Natural killer cell (primary cell): Measurements from ENCODE around the gene EPOP. TPM values are rescaled to one million over a fixed set of nuclear protein-coding genes. Genes with fewer than 3 reads are reported as not detected.

Source experiments
- ATAC-seq, 3 donors: fragments of 150-1000 bp in 2 of 3; fragments of 200-7000 bp in 1 of 3; cut with Tn5 transposase; 1 replicate in 1 of 3; 2 replicates in 2 of 3; pipeline ENCODE4 v1.10.0; 2021; ENCODE audit warnings: mild to moderate bottlenecking in 2 of 3, moderate library complexity in 2 of 3
- DNase-seq, 2 donors: peaks; one replicate each; pipeline versions ENCODE4 v3.0.0 to v3.0.0-alpha.2; 2013 to 2021; ENCODE audit warnings: mixed read lengths in 1 of 2
- H3K27ac ChIP-seq: one replicate; pipeline ENCODE4 v1.5.1; 2013; ENCODE audit warnings: mild to moderate bottlenecking, low read length
- H3K27me3 ChIP-seq: one replicate; pipeline ENCODE4 v1.6.1; 2013; ENCODE audit warnings: low read length; ENCODE audit not compliant: control insufficient read depth, insufficient read depth
- H3K36me3 ChIP-seq: one replicate; pipeline ENCODE4 v1.6.1; 2013; ENCODE audit warnings: low read length; ENCODE audit not compliant: control insufficient read depth, insufficient read depth
- H3K4me1 ChIP-seq: one replicate; pipeline ENCODE4 v1.6.1; 2013; ENCODE audit warnings: low read length; ENCODE audit not compliant: control insufficient read depth, insufficient read depth
- H3K4me3 ChIP-seq: one replicate; pipeline ENCODE4 v1.5.1; 2013; ENCODE audit warnings: low read length
- H3K9me3 ChIP-seq: one replicate; pipeline ENCODE4 v1.6.1; 2013; ENCODE audit warnings: low read length; ENCODE audit not compliant: control insufficient read depth, insufficient read depth
- H3K27ac Mint-ChIP-seq, 2 donors: one replicate each; pipeline ENCODE4 v1.8.0; 2022; ENCODE audit warnings: mild to moderate bottlenecking in 2 of 2, mixed read lengths in 2 of 2, moderate library complexity in 1 of 2
- H3K27me3 Mint-ChIP-seq, 2 donors: one replicate each; pipeline ENCODE4 v1.8.0; 2022; ENCODE audit warnings: low read depth in 2 of 2, mixed read lengths in 2 of 2
- H3K36me3 Mint-ChIP-seq: one replicate; pipeline ENCODE4 v1.8.0; 2022; ENCODE audit warnings: mixed read lengths
- H3K4me1 Mint-ChIP-seq, 2 donors: one replicate each; pipeline ENCODE4 v1.8.0; 2022; ENCODE audit warnings: mixed read lengths in 2 of 2
- H3K4me3 Mint-ChIP-seq: one replicate; pipeline ENCODE4 v1.8.0; 2022; ENCODE audit warnings: mild to moderate bottlenecking, moderate library complexity, mixed read lengths
- H3K9me3 Mint-ChIP-seq, 2 donors: one replicate each; pipeline ENCODE4 v1.8.0; 2022; ENCODE audit warnings: mixed read lengths in 2 of 2
- WGBS: methylation state at CpG from one replicate; pipeline ENCODE4 v1.1.7; 2013; ENCODE audit warnings: missing lambda C conversion rate; ENCODE audit not compliant: insufficient coverage; 5-methylcytosine and 5-hydroxymethylcytosine counted together
- intact Hi-C: fragments of 100-400 bp; cut with micrococcal nuclease; formaldehyde crosslinking; loops from one replicate; pipeline ENCODE4 v1.14.2; 2022
- total RNA-seq, 4 donors: library from RNA; stranded (reverse); fragments of 120-200 nt in 1 of 4; gene quantifications; one replicate each; pipeline versions ENCODE4 v1.2.3 to v1.2.4, GENCODE V29; 2013 to 2022
- TF ChIP-seq, protein P1 (sequence below): fragments of 200-600 bp; IDR thresholded peaks from one replicate; pipeline ENCODE4 v1.8.0; 2022; ENCODE audit warnings: antibody characterized with exemption

Gene EPOP
- total RNA-seq, result 1 to 10 TPM in 2 of 3 donors, under 1 TPM in 1; 0.66 to 1.9 (median 1.1) TPM
- 0.52 TPM for total RNA-seq (2013)

DNA sequence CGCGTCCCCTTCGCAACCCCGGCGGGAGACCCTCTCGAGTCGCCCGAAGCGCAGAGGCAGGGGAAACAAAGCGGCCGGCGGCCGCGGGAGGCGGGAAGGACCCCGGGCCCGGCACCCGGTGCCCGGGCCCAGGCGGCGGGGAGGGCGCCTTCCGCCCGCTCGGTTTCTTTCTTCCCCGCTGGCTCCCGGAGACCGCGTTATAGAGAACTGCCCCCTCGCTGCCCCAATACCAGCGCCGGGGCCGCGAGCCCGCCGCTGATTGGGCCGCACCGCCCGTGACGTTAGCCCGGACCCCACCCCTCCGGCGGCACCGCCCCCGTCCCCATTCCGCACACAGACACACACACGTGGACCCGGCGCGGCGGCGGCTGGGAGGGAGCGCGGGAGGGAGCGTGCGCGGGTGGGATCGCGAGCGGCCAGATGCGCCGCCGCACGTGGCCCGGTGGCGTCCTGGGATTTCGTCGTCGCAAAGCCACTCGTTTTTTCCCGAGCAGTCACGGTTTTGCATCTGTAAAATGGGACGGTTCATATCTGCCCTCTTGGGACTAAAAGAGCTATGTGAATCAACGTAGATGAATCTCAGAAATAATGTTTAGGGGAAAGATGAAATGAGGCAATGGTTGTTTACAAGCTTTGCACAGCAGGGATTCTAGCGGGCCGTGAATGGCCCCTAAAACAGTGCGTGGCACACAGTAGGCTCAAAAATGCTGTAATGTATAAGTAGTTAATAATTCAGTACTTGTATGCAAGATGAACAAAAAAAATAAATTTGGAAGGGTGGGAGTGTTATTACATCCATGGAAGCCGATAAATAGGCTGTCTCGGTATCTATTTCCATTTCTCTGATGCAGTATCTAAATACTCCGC is at the start of gene EPOP:
TSS of gene EPOP (minus strand) at position 209 of the 867 bp plus-strand sequence. CDS start 462 bp downstream, outside the sequence.
- Histone ChIP-seq H3K4me3 (peak within 1 kb of the TSS; percentile 32), H3K27ac (no peak within 1 kb of the TSS), H3K9me3 (no peaks in the 10 kb centered on the region), H3K27me3 (peaks cover 38% of the 10 kb centered on the region), H3K36me3 (no peaks in the 10 kb centered on the region), H3K4me1 (peaks cover 20% of the 10 kb centered on the region)
- H3K9me3 Mint-ChIP-seq, result no peaks in the 10 kb centered on the region
- DNase-seq (peak; percentile 71 to 90), ATAC-seq (peak; percentile 83 to 90 (median 89))
- TF ChIP-seq, protein P1, sequence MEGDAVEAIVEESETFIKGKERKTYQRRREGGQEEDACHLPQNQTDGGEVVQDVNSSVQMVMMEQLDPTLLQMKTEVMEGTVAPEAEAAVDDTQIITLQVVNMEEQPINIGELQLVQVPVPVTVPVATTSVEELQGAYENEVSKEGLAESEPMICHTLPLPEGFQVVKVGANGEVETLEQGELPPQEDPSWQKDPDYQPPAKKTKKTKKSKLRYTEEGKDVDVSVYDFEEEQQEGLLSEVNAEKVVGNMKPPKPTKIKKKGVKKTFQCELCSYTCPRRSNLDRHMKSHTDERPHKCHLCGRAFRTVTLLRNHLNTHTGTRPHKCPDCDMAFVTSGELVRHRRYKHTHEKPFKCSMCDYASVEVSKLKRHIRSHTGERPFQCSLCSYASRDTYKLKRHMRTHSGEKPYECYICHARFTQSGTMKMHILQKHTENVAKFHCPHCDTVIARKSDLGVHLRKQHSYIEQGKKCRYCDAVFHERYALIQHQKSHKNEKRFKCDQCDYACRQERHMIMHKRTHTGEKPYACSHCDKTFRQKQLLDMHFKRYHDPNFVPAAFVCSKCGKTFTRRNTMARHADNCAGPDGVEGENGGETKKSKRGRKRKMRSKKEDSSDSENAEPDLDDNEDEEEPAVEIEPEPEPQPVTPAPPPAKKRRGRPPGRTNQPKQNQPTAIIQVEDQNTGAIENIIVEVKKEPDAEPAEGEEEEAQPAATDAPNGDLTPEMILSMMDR, result no peak
- no peaks in the 10 kb centered on the region for H3K36me3 Mint-ChIP-seq
- peak within 1 kb of the TSS; percentile 79 for H3K4me3 Mint-ChIP-seq
- intact Hi-C loops, result loop anchor here (5.0 kb wide), 1 partner anchor 77 kb away; the partner anchor contains the start of gene PSMB3
- peaks cover 17 to 21% of the 10 kb centered on the region in 2 donors for H3K27me3 Mint-ChIP-seq
- 3% methylated on average over 80 of the region's 80 CpGs for WGBS
- peaks cover 11 to 23% of the 10 kb centered on the region in 2 donors for H3K4me1 Mint-ChIP-seq
- H3K27ac Mint-ChIP-seq, result peak within 1 kb of the TSS in 1 of 2 donors; percentile 52

DNA sequence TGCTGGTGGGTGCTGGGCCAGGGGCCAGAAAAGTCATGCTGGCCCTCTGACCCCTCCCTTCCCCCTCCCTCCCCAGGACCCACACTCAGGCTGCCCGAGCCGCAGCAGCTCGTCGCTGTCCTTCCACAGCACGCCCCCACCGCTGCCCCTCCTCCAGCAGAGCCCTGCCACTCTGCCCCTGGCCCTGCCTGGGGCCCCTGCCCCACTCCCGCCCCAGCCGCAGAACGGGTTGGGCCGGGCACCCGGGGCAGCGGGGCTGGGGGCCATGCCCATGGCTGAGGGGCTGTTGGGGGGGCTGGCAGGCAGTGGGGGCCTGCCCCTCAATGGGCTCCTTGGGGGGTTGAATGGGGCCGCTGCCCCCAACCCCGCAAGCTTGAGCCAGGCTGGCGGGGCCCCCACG is 47.0 kb upstream of the EPOP start:
- Histone ChIP-seq H3K27ac (no peak overlapping the region), H3K4me1 (peaks cover 47% of the 10 kb centered on the region), H3K27me3 (no peaks in the 10 kb centered on the region), H3K9me3 (no peaks in the 10 kb centered on the region), H3K4me3 (no peak overlapping the region), H3K36me3 (peaks cover 59% of the 10 kb centered on the region)
- no peaks in the 10 kb centered on the region for H3K9me3 Mint-ChIP-seq
- TF ChIP-seq, protein P1, result no peak
- H3K4me1 Mint-ChIP-seq, result peaks cover 54 to 59% of the 10 kb centered on the region in 2 donors
- intact Hi-C loops, result no loop called here
- H3K27me3 Mint-ChIP-seq, result no peaks in the 10 kb centered on the region
- no peaks in the 10 kb centered on the region for H3K36me3 Mint-ChIP-seq
- WGBS, result 98% methylated on average over 16 of the region's 16 CpGs
- DNase-seq (no peak), ATAC-seq (no peak)
- H3K4me3 Mint-ChIP-seq, result no peak overlapping the region
- H3K27ac Mint-ChIP-seq, result no peak overlapping the region

DNA sequence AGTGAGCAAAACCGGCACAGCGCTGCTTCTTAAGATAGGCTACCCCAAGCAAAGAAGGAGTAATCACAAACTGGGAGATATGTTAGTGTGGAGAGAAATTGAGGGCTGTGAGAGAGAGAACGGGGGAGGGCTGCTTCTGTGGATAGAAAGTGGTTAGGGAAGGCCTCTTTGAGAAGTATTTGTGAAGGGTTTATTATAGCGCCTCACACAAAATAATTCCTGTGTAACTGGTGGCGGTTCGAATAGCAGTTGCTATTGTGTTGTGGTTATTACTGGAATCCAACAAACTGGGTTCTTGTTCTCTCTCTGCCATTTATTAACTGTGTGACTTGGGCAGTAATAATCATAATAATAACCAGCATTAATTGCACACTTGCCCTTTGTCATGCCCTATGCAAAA is 46.2 kb upstream of the EPOP start:
- ATAC-seq (no peak), DNase-seq (no peak)
- H3K36me3 Mint-ChIP-seq, result no peaks in the 10 kb centered on the region
- Histone ChIP-seq H3K27me3 (no peaks in the 10 kb centered on the region), H3K4me3 (no peak overlapping the region), H3K9me3 (no peaks in the 10 kb centered on the region), H3K36me3 (peaks cover 68% of the 10 kb centered on the region), H3K27ac (no peak overlapping the region), H3K4me1 (peaks cover 38% of the 10 kb centered on the region)
- H3K4me1 Mint-ChIP-seq, result peaks cover 45 to 55% of the 10 kb centered on the region in 2 donors
- 90% methylated on average over 6 of the region's 6 CpGs for WGBS
- H3K9me3 Mint-ChIP-seq, result no peaks in the 10 kb centered on the region
- H3K27ac Mint-ChIP-seq, result peak overlapping the region; percentile 80 to 86
- intact Hi-C loops, result no loop called here
- TF ChIP-seq, protein P1, result no peak
- H3K4me3 Mint-ChIP-seq, result no peak overlapping the region
- no peaks in the 10 kb centered on the region for H3K27me3 Mint-ChIP-seq
